HepG2 (cell line): Measurements from ENCODE around the gene ANKRD65. TPM values are rescaled to one million over a fixed set of nuclear protein-coding genes. Genes with fewer than 3 reads are reported as not detected.

Experiments
- BRCA1 ChIP-seq: sonication (generic); formaldehyde crosslinking; IDR thresholded peaks from 2 replicates; pipeline ENCODE4 v1.4.0; 2020; ENCODE audit warnings: missing genetic modification reagents
- CEBPG ChIP-seq: IDR thresholded peaks from 2 replicates; pipeline ENCODE4 v1.6.1; 2016
- CHD4 ChIP-seq: fragments of 200-600 bp; sonication (generic); IDR thresholded peaks from 2 replicates; pipeline ENCODE4 v1.7.0; 2017; ENCODE audit warnings: mild to moderate bottlenecking, low read length, borderline replicate concordance
- CREB1 ChIP-seq, 2 experiments: fragments of 450-650 bp in 1 of 2; IDR thresholded peaks; 2 replicates each; pipeline ENCODE4 v1.6.1; 2016 to 2017; ENCODE audit warnings: control low read depth in 1 of 2, mild to moderate bottlenecking in 1 of 2, missing compliant biosample characterization in 1 of 2, missing genetic modification characterization in 1 of 2
- LCORL ChIP-seq, 2 experiments: fragments of 450-650 bp in 1 of 2; sonication (generic) in 1 of 2; formaldehyde crosslinking in 1 of 2; IDR thresholded peaks; 2 replicates each; pipeline versions ENCODE4 v1.5.0 to v1.6.1; 2017 to 2020; ENCODE audit warnings: antibody characterized with exemption in 1 of 2, missing genetic modification reagents in 1 of 2
- MAFG ChIP-seq: sonication (generic); formaldehyde crosslinking; IDR thresholded peaks from 2 replicates; pipeline ENCODE4 v1.5.1; 2020; ENCODE audit warnings: mild to moderate bottlenecking, missing genetic modification reagents
- NR1H2 ChIP-seq: sonication (generic); formaldehyde crosslinking; IDR thresholded peaks from 2 replicates; pipeline ENCODE4 v1.8.1; 2022; ENCODE audit warnings: low read depth, missing genetic modification reagents, borderline replicate concordance
- PLRG1 ChIP-seq: fragments of 450-650 bp; conservative IDR thresholded peaks from 2 replicates; pipeline ENCODE4 v1.6.1; 2016
- PTBP1 ChIP-seq: fragments of 200-400 bp; formaldehyde crosslinking; IDR thresholded peaks from 2 replicates; pipeline ENCODE4 v1.6.1; 2018; ENCODE audit warnings: low read length, low read depth; ENCODE audit not compliant: poor library complexity, severe bottlenecking
- SMYD3 ChIP-seq: sonication (generic); formaldehyde crosslinking; IDR thresholded peaks from 2 replicates; pipeline ENCODE4 v1.8.1; 2023; ENCODE audit warnings: mild to moderate bottlenecking, missing genetic modification reagents
- TBX3 ChIP-seq: fragments of 450-650 bp; IDR thresholded peaks from 2 replicates; pipeline ENCODE4 v1.6.1; 2017; ENCODE audit warnings: antibody characterized with exemption, mild to moderate bottlenecking, inconsistent platforms, borderline replicate concordance
- ZBTB4 ChIP-seq: sonication (generic); formaldehyde crosslinking; IDR thresholded peaks from 2 replicates; pipeline ENCODE4 v1.4.0; 2020; ENCODE audit warnings: missing genetic modification reagents, mild to moderate bottlenecking, borderline replicate concordance
- ZBTB43 ChIP-seq: sonication (generic); formaldehyde crosslinking; conservative IDR thresholded peaks from 2 replicates; pipeline ENCODE4 v1.4.0; 2020; ENCODE audit warnings: missing genetic modification reagents
- ZFP36 ChIP-seq: fragments of 150-350 bp; IDR thresholded peaks from 2 replicates; pipeline ENCODE4 v1.6.1; 2018; ENCODE audit warnings: borderline replicate concordance, low read length, low read depth; ENCODE audit not compliant: partially characterized antibody
- ZFP36L1 ChIP-seq: sonication (generic); formaldehyde crosslinking; IDR thresholded peaks from 2 replicates; pipeline ENCODE4 v1.8.0; 2022; ENCODE audit warnings: mild to moderate bottlenecking, missing genetic modification reagents, moderate library complexity
- ZKSCAN1 ChIP-seq: fragments of 150-350 bp; IDR thresholded peaks from 2 replicates; pipeline ENCODE4 v1.6.1; 2014; ENCODE audit warnings: low read length
- ZNF160 ChIP-seq: sonication (generic); formaldehyde crosslinking; IDR thresholded peaks from 2 replicates; pipeline ENCODE4 v1.8.0; 2022; ENCODE audit warnings: mild to moderate bottlenecking, inconsistent platforms, missing genetic modification reagents
- ZNF292 ChIP-seq: sonication (generic); formaldehyde crosslinking; IDR thresholded peaks from 2 replicates; pipeline ENCODE4 v1.8.1; 2022; ENCODE audit warnings: mild to moderate bottlenecking, low read depth, missing genetic modification reagents, borderline replicate concordance
- ZNF329 ChIP-seq: sonication (generic); formaldehyde crosslinking; IDR thresholded peaks from 2 replicates; pipeline ENCODE4 v1.9.0; 2021; ENCODE audit warnings: low read depth, mild to moderate bottlenecking, missing genetic modification reagents
- ZNF333 ChIP-seq: sonication (generic); formaldehyde crosslinking; IDR thresholded peaks from 2 replicates; pipeline ENCODE4 v1.4.0; 2020; ENCODE audit warnings: mild to moderate bottlenecking, missing genetic modification reagents, borderline replicate concordance
- ZNF468 ChIP-seq: sonication (generic); formaldehyde crosslinking; IDR thresholded peaks from 2 replicates; pipeline ENCODE4 v1.8.0; 2022; ENCODE audit warnings: mild to moderate bottlenecking, moderate library complexity, missing genetic modification reagents
- ZNF564 ChIP-seq: sonication (generic); formaldehyde crosslinking; IDR thresholded peaks from 2 replicates; pipeline ENCODE4 v1.8.1; 2023; ENCODE audit warnings: mild to moderate bottlenecking, missing genetic modification reagents
- ZNF674 ChIP-seq: sonication (generic); formaldehyde crosslinking; IDR thresholded peaks from 2 replicates; pipeline ENCODE4 v1.5.0; 2020; ENCODE audit warnings: low read depth, mild to moderate bottlenecking, missing genetic modification reagents
- ZZZ3 ChIP-seq: sonication (generic); formaldehyde crosslinking; IDR thresholded peaks from 2 replicates; pipeline ENCODE4 v1.4.0; 2020; ENCODE audit warnings: missing genetic modification reagents, mild to moderate bottlenecking, borderline replicate concordance
- polyA plus RNA-seq, 8 experiments: library from polyadenylated mRNA; depleted of rRNA in 3 of 8; stranded (reverse) in 7 of 8; unstranded in 1 of 8; fragments of >200 nt; fragmentation: Illumina TruSeq in 4 of 8; extraction: Trizol in 4 of 8; gene quantifications; 2 replicates each; pipeline versions ENCODE4 v1.2.1 to v1.2.3, GENCODE V29; 2011 to 2016; ENCODE audit warnings: low read depth in 4 of 8, missing spikeins in 1 of 8, mixed read lengths in 1 of 8; ENCODE audit not compliant: insufficient read depth in 1 of 8
- total RNA-seq, 5 experiments: library from RNA; depleted of rRNA; stranded (reverse); fragments of >200 nt; fragmentation: Illumina TruSeq; extraction: Trizol; gene quantifications; 2 replicates each; pipeline ENCODE4 v1.2.3, GENCODE V29; 2016; ENCODE audit warnings: low read depth in 1 of 5

ANKRD65 gene
- total and polyA plus RNA-seq, 2 of the 13 experiments (the other 11 are each of a cell fraction or from before 2014, with no cell fraction given), result 12.1 to 30.1 TPM

- TF ChIP-seq ZBTB4 (CRISPR knock-in tag), result peak; percentile 94; the same call in 1 of the 2 replicates
- TF ChIP-seq ZFP36L1 (CRISPR knock-in tag), result no peak
- no peak for TF ChIP-seq ZKSCAN1
- no peak for TF ChIP-seq BRCA1 (CRISPR knock-in tag)
- TF ChIP-seq ZNF333, result no peak
- TF ChIP-seq PTBP1, result no peak
- no peak; the same call in 1 of the 2 replicates for TF ChIP-seq ZZZ3 (CRISPR knock-in tag)
- no peak for TF ChIP-seq CREB1 (IDR thresholded peaks at IDR 0.05)
- peak; percentile 75; the same call in 1 of the 2 replicates for TF ChIP-seq CREB1 (CRISPR knock-in tag; IDR thresholded peaks at IDR 0.05)
- no peak for TF ChIP-seq CHD4
- no peak for TF ChIP-seq ZNF468 (CRISPR knock-in tag)
- no peak for TF ChIP-seq LCORL (IDR thresholded peaks at IDR 0.05)
- peak; percentile 86 for TF ChIP-seq LCORL (CRISPR knock-in tag; IDR thresholded peaks at IDR 0.05)
- no peak for TF ChIP-seq ZFP36
- no peak for TF ChIP-seq ZNF329 (CRISPR knock-in tag)
- TF ChIP-seq ZNF292 (CRISPR knock-in tag), result no peak
- TF ChIP-seq ZNF674, result no peak
- no peak for TF ChIP-seq MAFG (CRISPR knock-in tag)
- no peak for TF ChIP-seq ZNF564 (CRISPR knock-in tag)
- TF ChIP-seq CEBPG (CRISPR knock-in tag), result no peak
- no peak for TF ChIP-seq SMYD3 (CRISPR knock-in tag)
- no peak for TF ChIP-seq NR1H2 (CRISPR knock-in tag)
- TF ChIP-seq ZBTB43, result no peak
- no peak for TF ChIP-seq TBX3
- no peak for TF ChIP-seq PLRG1
- no peak for TF ChIP-seq ZNF160 (CRISPR knock-in tag)
Observed at GRCh38 chr1:1441002-1441888, 20.2 kb upstream of the ANKRD65 start (continued).
